Stimulated activated CD8-positive, alpha-beta memory T cell treated with anti-CD3 and anti-CD28 coated beads, Interleukin-12 subunit alpha, Interleukin-12 subunit beta, amount 100 ng/mL, for 24 hours (primary cell): ENCODE data around the gene KDM6A.
"Not testable (repeated sequence)": the region's sequence is repeated elsewhere in the genome, so short reads cannot be mapped to it uniquely, and the experiment has no call there.

Experiments
- DNase-seq: peaks from one replicate; pipeline ENCODE4 v3.0.0-alpha.2; 2020; ENCODE audit errors: extremely low read depth

The KDM6A gene

DNA sequence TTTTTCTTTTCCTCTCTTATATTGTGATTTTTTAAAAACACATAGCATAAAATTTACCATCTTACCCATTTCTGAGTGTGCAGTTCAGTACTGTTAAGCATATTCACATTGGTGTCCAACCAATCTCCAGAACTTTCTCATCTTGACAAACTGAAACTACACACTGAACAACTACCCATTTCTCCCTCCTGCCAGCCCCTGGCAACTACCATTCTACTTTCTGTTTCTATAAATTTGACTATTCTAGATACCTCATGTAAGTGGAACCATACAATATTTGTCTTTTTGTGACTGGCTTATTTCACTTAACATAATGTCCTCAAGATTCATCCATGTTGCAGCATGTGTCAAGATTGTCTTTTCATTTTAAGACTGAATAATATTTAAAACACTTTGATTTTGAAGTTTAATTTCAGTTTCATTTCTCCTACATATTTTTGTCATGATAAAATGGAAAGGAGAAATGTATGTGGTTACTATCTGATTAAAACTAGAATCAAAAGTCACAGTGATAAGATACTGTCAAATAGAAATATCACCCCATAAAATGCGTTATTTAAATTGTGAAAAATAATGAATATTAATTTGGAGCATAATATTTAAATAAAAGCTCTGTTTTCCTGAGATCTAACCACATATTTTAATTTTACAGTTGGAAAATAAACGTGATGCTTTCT is 204.9 kb downstream of the KDM6A start:
- no peak for DNase-seq

DNA sequence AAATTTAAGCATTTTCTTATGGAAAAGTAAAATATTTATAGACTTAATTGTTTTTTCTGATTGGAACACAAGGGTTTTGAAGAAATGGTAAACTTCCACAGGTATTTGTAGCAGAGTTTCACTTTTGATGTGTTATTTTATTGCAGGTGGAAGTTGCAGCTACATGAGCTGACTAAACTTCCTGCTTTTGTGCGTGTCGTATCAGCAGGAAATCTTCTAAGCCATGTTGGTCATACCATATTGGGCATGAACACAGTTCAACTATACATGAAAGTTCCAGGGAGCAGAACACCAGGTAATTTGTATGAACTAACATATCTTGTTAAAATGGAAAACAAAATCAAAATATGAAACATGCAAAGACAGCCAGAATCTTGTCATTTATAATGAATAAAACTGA is 210.3 kb downstream of the KDM6A start:
- DNase-seq, result no peak

DNA sequence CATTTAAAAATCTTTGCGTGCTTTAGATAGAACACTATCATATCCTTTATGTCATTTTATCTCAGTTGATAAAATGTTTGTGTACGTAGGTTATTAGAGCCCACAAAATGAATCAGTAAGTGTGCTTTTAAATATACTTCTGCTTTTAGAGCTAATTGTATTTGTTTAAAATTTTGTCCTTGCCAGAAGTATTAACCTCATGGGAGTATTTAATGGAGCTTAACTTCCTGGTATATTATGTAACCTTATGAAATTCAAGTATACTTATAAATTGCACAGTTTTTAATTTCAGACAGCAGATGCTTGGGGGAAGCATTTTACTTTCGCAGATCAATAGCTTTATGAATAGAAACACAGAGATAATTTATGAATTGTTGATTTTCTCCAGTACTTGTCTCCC is 237.5 kb downstream of the KDM6A start:
- DNase-seq, result no peak

DNA sequence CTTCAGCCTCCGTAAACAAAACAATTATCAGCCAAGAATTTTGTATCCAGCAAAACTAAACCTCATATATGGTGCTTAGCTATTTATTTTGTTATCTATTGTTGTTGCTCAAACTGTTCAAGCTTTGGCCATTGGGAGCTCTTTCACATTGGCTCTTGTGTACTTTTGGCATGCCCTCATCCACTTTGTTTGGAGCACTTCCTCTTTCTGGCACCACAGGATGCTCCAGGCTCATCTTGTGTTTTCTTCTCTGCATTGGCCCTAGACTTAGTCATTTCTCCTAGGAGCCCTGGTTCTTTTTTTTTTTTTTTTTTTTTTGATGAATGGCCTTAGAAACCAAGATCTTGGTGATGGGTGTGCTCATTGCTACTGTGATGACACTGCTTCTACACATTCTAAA is 253.2 kb downstream of the KDM6A start:
- DNase-seq, result no peak

GRCh38 chrX:45128896-45129454 is 256.0 kb downstream of the KDM6A start:
- DNase-seq, result no peak

DNA sequence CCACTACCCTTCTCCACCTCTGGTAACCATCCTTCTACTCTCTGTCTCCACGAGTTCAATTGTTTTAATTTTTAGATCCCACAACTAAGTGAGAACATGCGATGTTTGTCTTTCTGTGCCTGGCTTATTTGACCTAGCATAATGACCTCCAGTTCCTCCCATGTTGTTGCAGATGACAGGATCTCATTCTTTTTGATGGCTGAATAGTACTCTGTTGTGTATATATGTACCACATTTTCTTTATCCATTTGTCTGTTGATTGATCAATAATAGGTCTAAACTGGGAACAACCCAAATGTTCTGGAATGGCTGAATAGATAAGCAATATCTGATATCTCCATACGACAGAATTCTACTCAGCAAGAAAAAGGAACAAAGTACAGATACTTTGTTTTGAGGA is 260.5 kb downstream of the KDM6A start:
- no peak for DNase-seq

DNA sequence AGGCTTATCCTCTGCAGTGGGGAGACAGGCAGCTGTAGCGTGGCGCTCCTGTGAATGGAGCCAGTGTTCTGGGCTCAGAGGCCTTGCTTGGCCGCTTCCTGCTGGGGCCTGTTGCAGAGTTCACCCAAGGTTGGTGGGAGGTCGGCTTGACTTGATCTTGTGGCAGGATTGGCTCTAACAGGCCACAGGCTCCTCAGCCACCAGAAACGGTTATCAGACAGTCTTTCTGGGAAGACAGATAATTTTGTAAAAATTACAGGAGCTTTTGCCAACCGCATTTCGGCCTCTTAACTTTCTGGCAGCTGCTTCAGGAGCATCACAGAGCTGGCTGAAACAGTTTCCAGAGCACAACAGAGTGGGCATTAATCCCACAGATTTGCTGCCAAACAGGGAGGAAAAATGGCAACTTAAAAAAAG is 261.3 kb downstream of the KDM6A start:
- no peak for DNase-seq

DNA sequence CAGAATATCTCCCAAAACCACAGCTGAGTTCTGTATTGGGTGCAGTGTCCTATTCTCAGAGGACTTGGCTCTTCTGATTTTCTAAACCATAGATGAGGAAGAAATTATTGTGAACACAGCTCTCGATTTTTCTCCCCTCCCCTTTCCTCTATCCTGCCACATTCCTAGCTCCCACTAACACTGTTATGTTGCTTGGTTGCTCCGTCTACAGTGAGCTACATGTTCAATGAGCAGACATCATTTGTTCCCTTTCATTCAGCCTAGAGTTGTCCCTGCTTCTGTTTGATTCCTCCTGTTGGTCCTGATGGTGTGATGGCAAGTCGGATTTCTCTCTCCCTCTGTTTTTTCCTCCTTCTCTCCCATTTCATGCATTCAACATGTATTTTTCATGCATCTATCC is 261.8 kb downstream of the KDM6A start:
- no peak for DNase-seq

DNA sequence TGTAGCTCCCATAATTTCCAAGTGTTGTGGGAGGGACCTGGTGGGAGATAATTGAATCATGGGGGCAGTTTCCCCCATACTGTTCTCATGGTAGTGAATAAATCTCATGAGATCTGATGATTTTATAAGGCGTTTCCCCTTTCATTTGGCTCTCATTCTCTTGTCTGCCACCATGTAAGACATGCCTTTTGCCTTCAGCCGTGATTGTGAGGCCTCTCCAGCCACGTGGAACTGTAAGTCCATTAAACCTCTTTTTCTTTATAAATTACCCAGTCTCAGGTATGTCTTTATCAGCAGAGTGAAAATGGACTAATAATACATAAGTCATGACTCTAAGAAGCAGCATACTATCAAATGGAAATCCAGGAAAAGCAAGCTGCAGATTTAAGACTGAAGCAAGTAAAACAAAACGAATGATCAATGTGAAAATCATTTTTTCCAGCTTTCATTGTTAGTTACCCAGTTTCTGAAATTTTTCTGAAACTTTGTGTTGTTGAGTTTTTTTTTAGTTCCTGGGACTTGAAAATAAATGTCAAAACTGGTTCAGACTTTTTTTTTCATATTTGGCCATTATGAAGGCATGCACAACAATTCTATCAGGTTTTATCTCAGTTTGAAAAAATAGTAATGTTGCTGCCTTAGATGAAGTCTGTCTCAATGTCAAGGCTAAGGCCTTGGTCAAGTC is 262.5 kb downstream of the KDM6A start:
- not testable (repeated sequence) for DNase-seq

GRCh38 chrX:45137531-45137930 is 264.5 kb downstream of the KDM6A start:
- DNase-seq, result no peak

DNA sequence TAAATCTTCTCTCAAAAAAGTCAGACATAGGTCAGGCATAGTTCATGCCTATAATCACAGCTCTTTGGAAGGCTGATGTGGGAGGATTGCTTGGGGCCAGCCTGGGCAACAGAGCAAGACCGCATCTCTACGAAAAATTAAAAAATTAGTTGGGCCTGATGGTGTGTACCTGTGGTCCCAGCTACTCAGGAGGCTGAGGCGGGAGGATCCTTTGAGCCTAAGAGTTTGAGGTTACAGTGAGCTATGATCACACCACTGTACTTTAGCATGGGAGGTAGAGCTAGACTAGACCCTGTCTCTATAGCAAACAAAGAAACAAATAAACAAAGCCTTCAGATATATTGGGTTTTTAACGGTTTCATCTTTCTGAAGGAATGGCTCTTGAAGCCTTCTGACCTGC is 265.5 kb downstream of the KDM6A start:
- DNase-seq, result no peak

GRCh38 chrX:45140812-45141211 is 267.8 kb downstream of the KDM6A start:
- DNase-seq, result no peak

DNA sequence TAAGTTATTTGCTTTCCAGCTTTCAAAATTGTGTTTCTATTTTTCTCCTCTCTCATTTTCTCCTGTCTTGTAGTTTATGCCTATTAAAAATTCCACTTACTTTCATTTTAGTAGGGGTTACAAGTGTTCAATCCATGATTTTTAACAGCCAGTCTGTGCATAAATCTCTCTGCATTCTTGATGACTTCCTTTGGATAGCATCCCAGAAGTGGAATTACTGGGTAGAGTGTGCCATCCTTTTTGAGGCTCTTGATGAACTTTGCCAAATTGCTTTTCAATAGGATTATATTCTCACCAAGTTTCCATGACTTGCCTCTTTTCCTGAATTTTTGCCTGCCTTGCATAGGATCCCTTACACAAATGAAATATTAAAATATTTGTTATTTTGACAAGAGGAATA is 269.2 kb downstream of the KDM6A start:
- no peak for DNase-seq

GRCh38 chrX:45143455-45143854 is 270.5 kb downstream of the KDM6A start:
- DNase-seq, result no peak

- no peak for DNase-seq
Observed at GRCh38 chrX:45145492-45146215, 272.7 kb downstream of the KDM6A start.

GRCh38 chrX:45150821-45151220 is 277.8 kb downstream of the KDM6A start:
- DNase-seq, result no peak

DNA sequence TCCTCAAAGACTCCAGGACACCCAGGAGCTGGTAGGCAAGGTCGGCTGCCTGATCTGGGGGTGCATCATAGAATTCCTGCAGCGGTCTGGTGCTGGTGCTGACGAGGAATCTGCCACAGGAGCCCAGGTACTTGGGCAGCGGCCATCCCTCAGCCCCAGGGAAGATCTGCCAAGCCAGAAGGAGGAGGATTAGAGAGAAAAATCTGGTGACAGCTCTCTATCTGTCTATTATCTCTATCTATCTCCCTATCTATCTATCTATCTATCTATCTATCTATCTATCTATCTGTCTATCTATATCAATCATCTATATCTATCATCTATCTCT is 281.0 kb downstream of the KDM6A start:
- DNase-seq, result no peak

- no peak for DNase-seq
Observed at GRCh38 chrX:45154462-45154861, 281.5 kb downstream of the KDM6A start.

- no peak for DNase-seq
Observed at GRCh38 chrX:45157647-45158046, 284.7 kb downstream of the KDM6A start.
